ENCODE measurements around the gene ZGPAT. TPM values are rescaled to one million over a fixed set of nuclear protein-coding genes. Genes with fewer than 3 reads are reported as not detected.
"Not testable (repeated sequence)": the region's sequence is repeated elsewhere in the genome, so short reads cannot be mapped to it uniquely, and the experiment has no call there.

Gene ZGPAT
- total RNA-seq, 4 donors from 2014 or later: 21.7 to 25.8 (median 23.3) TPM

- TF ChIP-seq POLR2AphosphoS5 (IDR thresholded peaks at IDR 0.05): no peak
- TF ChIP-seq EP300 (IDR thresholded peaks at IDR 0.05): no peak
- TF ChIP-seq CTCF (IDR thresholded peaks at IDR 0.05): no peak
- TF ChIP-seq POLR2A (IDR thresholded peaks at IDR 0.05): no peak
- DNase-seq (ENCODE audit: low spot score in 2 of 2): no peak
- no peak overlapping the region for H3K4me3 ChIP-seq
- no peak overlapping the region for H3K27ac ChIP-seq
- peaks cover 5% of the 10 kb centered on the region for H3K4me1 ChIP-seq
- H3K27me3 ChIP-seq: no peaks in the 10 kb centered on the region
- no peaks in the 10 kb centered on the region for H3K9me3 ChIP-seq
- peaks cover 79% of the 10 kb centered on the region for H3K36me3 ChIP-seq
- 88% methylated on average over 13 of the region's 22 CpGs for WGBS
Measured at GRCh38 chr20:63664143-63664851, 43.5 kb upstream of the ZGPAT start.

DNA sequence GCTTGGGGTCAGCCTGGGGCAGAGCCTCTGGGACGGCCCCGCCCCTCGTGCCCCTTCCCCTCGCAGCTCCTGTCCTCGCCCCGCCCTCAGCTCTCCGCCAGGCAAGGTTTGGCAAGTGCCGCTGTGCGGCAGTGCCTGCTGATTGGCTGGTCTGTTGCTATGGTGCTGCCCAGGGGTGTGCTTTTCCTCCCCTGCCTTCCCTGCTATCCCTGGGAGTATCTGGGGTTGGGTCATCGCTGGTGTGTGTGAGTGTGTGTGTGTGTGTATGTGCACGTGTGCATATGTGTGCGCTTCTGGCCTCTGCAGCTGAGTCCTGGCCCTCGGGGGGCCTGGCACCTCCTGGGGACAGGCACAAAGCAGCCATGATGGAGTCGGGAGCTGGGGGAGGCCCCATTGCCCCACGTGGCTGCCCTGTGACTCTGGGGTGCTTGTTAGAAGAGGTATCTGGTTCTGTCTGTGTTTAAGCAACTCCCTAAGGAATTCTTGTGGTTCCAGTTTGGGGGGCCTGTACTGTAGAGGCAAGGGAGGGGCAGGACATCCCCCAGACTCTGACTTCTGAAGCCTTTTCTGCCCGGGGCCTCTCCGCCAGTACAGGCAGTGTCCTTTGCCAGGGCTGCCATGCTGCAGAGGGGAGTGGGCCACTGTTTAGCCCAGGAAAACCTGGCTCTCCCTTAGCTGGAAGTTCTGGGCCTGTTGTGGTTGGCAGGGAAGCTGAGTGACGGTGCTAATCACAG, 42.8 kb upstream of the ZGPAT start:
- no peak overlapping the region for H3K4me3 ChIP-seq
- no peak overlapping the region for H3K27ac ChIP-seq
- DNase-seq (ENCODE audit: low spot score in 2 of 2): no peak
- no peaks in the 10 kb centered on the region for H3K9me3 ChIP-seq
- 70% methylated on average over 13 of the region's 18 CpGs for WGBS
- peaks cover 79% of the 10 kb centered on the region for H3K36me3 ChIP-seq
- no peaks in the 10 kb centered on the region for H3K4me1 ChIP-seq
- no peaks in the 10 kb centered on the region for H3K27me3 ChIP-seq
- no peak for TF ChIP-seq POLR2AphosphoS5 (IDR thresholded peaks at IDR 0.05)
- no peak for TF ChIP-seq POLR2A (IDR thresholded peaks at IDR 0.05)
- TF ChIP-seq EP300 (IDR thresholded peaks at IDR 0.05): no peak
- no peak for TF ChIP-seq CTCF (IDR thresholded peaks at IDR 0.05)

DNA sequence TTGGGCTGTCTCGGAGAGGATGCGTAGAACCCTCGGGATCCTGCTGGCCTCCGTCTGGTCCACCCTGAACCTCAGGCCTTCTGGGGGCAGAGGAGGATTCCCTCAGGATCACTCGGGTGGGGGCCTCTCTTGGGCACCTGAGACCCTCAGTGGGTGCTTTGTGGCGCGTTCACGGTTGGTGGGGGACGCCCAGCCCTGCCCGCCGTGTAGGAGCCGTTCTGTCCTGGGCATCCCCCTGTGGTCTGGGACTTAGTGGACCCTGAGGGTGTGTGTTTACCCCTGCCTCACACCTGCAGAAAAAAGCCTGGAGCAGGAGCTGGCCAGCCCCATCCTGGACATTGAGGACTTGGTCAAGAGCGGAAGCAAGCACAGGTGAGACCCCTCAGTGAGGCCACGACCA, 42.1 kb upstream of the ZGPAT start:
- no peak for TF ChIP-seq POLR2A (IDR thresholded peaks at IDR 0.05)
- no peak for TF ChIP-seq CTCF (IDR thresholded peaks at IDR 0.05)
- no peak for TF ChIP-seq POLR2AphosphoS5 (IDR thresholded peaks at IDR 0.05)
- TF ChIP-seq EP300 (IDR thresholded peaks at IDR 0.05): no peak
- Histone ChIP-seq H3K27me3 (no peaks in the 10 kb centered on the region), H3K36me3 (peaks cover 79% of the 10 kb centered on the region), H3K4me3 (no peak overlapping the region), H3K4me1 (no peaks in the 10 kb centered on the region), H3K27ac (no peak overlapping the region), H3K9me3 (no peaks in the 10 kb centered on the region)
- no peak for DNase-seq (ENCODE audit: low spot score in 2 of 2)
- WGBS: 87% methylated on average over 13 of the region's 14 CpGs

- WGBS: 93% methylated on average over 16 of the region's 16 CpGs
- Histone ChIP-seq H3K36me3 (peaks cover 66% of the 10 kb centered on the region), H3K27me3 (no peaks in the 10 kb centered on the region), H3K4me1 (no peaks in the 10 kb centered on the region), H3K27ac (no peak overlapping the region), H3K9me3 (no peaks in the 10 kb centered on the region), H3K4me3 (no peak overlapping the region)
- no peak for TF ChIP-seq EP300 (IDR thresholded peaks at IDR 0.05)
- TF ChIP-seq POLR2AphosphoS5 (IDR thresholded peaks at IDR 0.05): no peak
- TF ChIP-seq CTCF (IDR thresholded peaks at IDR 0.05): no peak
- TF ChIP-seq POLR2A (IDR thresholded peaks at IDR 0.05): no peak
- DNase-seq (ENCODE audit: low spot score in 2 of 2): no peak
Measured at GRCh38 chr20:63667858-63668257, 40.0 kb upstream of the ZGPAT start.

GRCh38 chr20:63668351-63668750, 39.5 kb upstream of the ZGPAT start:
- Histone ChIP-seq H3K27me3 (no peaks in the 10 kb centered on the region), H3K36me3 (peaks cover 63% of the 10 kb centered on the region), H3K4me3 (no peak overlapping the region), H3K9me3 (no peaks in the 10 kb centered on the region), H3K4me1 (no peaks in the 10 kb centered on the region), H3K27ac (no peak overlapping the region)
- DNase-seq (ENCODE audit: low spot score in 2 of 2): no peak
- TF ChIP-seq POLR2AphosphoS5 (IDR thresholded peaks at IDR 0.05) (no peak), CTCF (IDR thresholded peaks at IDR 0.05) (no peak), POLR2A (IDR thresholded peaks at IDR 0.05) (no peak)
- WGBS: 93% methylated on average over 11 of the region's 11 CpGs

GRCh38 chr20:63671695-63672094, 36.1 kb upstream of the ZGPAT start:
- not testable (repeated sequence) for H3K27ac ChIP-seq

More at GRCh38 chr20:63671695-63672094, 36.1 kb upstream of the ZGPAT start:
- not testable (repeated sequence) for H3K4me3 ChIP-seq; H3K27me3 ChIP-seq; H3K9me3 ChIP-seq; H3K4me1 ChIP-seq; DNase-seq (ENCODE audit: low spot score in 2 of 2)
- H3K36me3 ChIP-seq: peaks cover 61% of the 10 kb centered on the region
- 94% methylated on average over 12 of the region's 12 CpGs for WGBS
